Brain microvascular endothelial cell (primary cell): ENCODE measurements around the gene EXOC4.
A peak's percentile ranks its signal among the peaks of the same experiment; 100 is the strongest.

Source experiments
- DNase-seq: peaks from one replicate; pipeline ENCODE4 v3.0.0-alpha.2; 2020
- H3K27ac ChIP-seq: fragments of 250-450 bp; sonication (Bioruptor Pico); 2 replicates; pipeline ENCODE4 v1.5.1; 2020; ENCODE audit warnings: mild to moderate bottlenecking, moderate library complexity
- H3K27me3 ChIP-seq: fragments of 250-450 bp; sonication (Bioruptor Pico); replicated peaks from 2 replicates; pipeline ENCODE4 v1.5.1; 2020; ENCODE audit warnings: mild to moderate bottlenecking
- H3K36me3 ChIP-seq: fragments of 250-450 bp; sonication (Bioruptor Pico); replicated peaks from 2 replicates; pipeline ENCODE4 v1.5.1; 2020; ENCODE audit warnings: mild to moderate bottlenecking
- H3K4me3 ChIP-seq: 2 replicates; pipeline ENCODE4 v1.5.1; 2011; ENCODE audit warnings: low read depth, mild to moderate bottlenecking, control low read depth, low read length, moderate library complexity
- CTCF ChIP-seq: IDR thresholded peaks from 2 replicates; pipeline ENCODE4 v1.5.1; 2011; ENCODE audit warnings: low read depth, mild to moderate bottlenecking, moderate library complexity, low read length, control low read depth, inconsistent platforms; ENCODE audit errors: missing control alignments
- in situ Hi-C: cut with HindIII; loops from 2 replicates; pipeline ENCODE4 v1.10.0; 2017; ENCODE audit warnings: low sequenced_read_pairs, low pct_ligation_motif_present

EXOC4 gene

GRCh38 chr7:133354546-133355324 is 101.9 kb downstream of the EXOC4 start:
- H3K27me3 ChIP-seq: no peaks in the 10 kb centered on the region
- TF ChIP-seq CTCF: no peak
- peak overlapping the region; percentile 39 for H3K27ac ChIP-seq
- H3K4me3 ChIP-seq: no peak overlapping the region
- H3K36me3 ChIP-seq: no peaks in the 10 kb centered on the region
- in situ Hi-C loops: no loop called here
- DNase-seq: peak; percentile 32

- DNase-seq: peak; percentile 83
- peak overlapping the region; percentile 39 for H3K27ac ChIP-seq
- TF ChIP-seq CTCF: no peak
- H3K4me3 ChIP-seq: no peak overlapping the region
- in situ Hi-C loops: no loop called here
- H3K36me3 ChIP-seq: no peaks in the 10 kb centered on the region
- no peaks in the 10 kb centered on the region for H3K27me3 ChIP-seq
Measured at GRCh38 chr7:133355325-133355708, 102.4 kb downstream of the EXOC4 start.

- Histone ChIP-seq H3K36me3 (no peaks in the 10 kb centered on the region), H3K4me3 (no peak overlapping the region), H3K27me3 (no peaks in the 10 kb centered on the region), H3K27ac (no peak overlapping the region)
- DNase-seq: no peak
- in situ Hi-C loops: no loop called here
- TF ChIP-seq CTCF: no peak
Measured at GRCh38 chr7:133355822-133356221, 102.9 kb downstream of the EXOC4 start.

- in situ Hi-C loops: no loop called here
- H3K27ac ChIP-seq: no peak overlapping the region
- H3K4me3 ChIP-seq: no peak overlapping the region
- H3K36me3 ChIP-seq: no peaks in the 10 kb centered on the region
- no peaks in the 10 kb centered on the region for H3K27me3 ChIP-seq
- no peak for TF ChIP-seq CTCF
- peak; percentile 29 for DNase-seq
Measured at GRCh38 chr7:133358708-133359107, 105.8 kb downstream of the EXOC4 start.

- no peak for DNase-seq
- in situ Hi-C loops: no loop called here
- no peaks in the 10 kb centered on the region for H3K27me3 ChIP-seq
- H3K36me3 ChIP-seq: no peaks in the 10 kb centered on the region
- H3K4me3 ChIP-seq: no peak overlapping the region
- H3K27ac ChIP-seq: no peak overlapping the region
- no peak for TF ChIP-seq CTCF
Measured at GRCh38 chr7:133359449-133359848, 106.6 kb downstream of the EXOC4 start.

- no peak for TF ChIP-seq CTCF
- H3K36me3 ChIP-seq: no peaks in the 10 kb centered on the region
- no peak for DNase-seq
- no peak overlapping the region for H3K27ac ChIP-seq
- no peak overlapping the region for H3K4me3 ChIP-seq
- in situ Hi-C loops: no loop called here
- no peaks in the 10 kb centered on the region for H3K27me3 ChIP-seq
Measured at GRCh38 chr7:133360201-133360600, 107.3 kb downstream of the EXOC4 start.
